Activated CD4-positive, alpha-beta T cell treated with anti-CD3 and anti-CD28 coated beads, Interleukin-2, amount 50 U/mL, for 24 hours (primary cell): ENCODE measurements around the gene HIVEP1.

Experiments
- DNase-seq, 2 donors: peaks; one replicate each; pipeline ENCODE4 v3.0.0-alpha.2; 2020; ENCODE audit warnings: low read depth in 1 of 2, low spot score in 1 of 2

Gene HIVEP1

GRCh38 chr6:12115001-12115400, 102.9 kb downstream of the HIVEP1 start:
- DNase-seq: no peak

DNA sequence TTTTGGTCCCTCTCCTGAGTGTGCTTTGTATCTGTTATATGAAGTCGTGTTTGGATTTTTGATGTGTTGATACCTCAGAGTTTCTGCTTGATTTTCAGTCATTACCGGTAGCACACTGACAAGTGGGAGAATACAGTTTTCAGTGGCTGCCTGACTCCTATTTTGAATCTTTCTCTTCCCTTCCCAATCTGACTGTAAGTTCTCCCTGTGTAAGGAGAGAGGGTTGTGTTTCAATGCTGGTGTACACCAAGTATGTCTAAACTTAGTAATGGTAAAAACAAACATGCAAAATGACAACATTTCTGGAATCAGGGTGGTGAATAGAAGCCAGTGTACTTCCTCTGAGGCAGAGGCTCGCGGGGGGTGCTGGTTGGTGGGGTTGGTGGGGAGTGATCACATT, 103.4 kb downstream of the HIVEP1 start:
- DNase-seq: no peak

DNA sequence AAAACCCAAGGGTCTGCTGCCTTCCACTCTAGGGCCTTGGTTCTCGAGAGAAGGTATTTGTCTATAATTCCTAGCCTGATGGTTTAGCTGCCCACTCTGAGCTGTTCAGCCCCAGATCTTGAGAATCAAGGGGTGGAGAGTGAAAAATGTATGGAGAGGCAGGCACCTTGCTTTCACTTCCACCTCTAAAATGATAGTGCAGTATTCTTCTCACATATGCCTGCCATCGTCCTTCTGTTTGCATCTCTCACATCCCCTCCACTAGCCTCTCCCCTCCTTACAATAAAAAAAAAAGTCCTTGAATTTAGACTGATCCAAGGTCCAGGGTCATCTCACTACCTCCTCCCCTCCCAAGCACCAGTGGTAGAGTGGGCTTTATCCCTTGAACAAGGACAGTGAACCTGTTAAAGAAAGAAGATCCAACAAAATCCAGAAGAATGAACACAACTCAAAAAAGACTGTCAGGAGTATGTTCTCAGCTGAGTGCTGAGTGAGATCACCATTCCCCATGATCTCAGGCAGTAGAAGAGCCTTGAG, 104.2 kb downstream of the HIVEP1 start:
- no peak for DNase-seq

- DNase-seq: no peak
These were observed 104.9 kb downstream of the HIVEP1 start for GRCh38 chr6:12116978-12117377.

GRCh38 chr6:12118607-12119006, 106.5 kb downstream of the HIVEP1 start:
- DNase-seq: no peak

- peak in 1 of 2 donors; percentile 44 for DNase-seq
These were observed 107.0 kb downstream of the HIVEP1 start for GRCh38 chr6:12119085-12119588.

DNA sequence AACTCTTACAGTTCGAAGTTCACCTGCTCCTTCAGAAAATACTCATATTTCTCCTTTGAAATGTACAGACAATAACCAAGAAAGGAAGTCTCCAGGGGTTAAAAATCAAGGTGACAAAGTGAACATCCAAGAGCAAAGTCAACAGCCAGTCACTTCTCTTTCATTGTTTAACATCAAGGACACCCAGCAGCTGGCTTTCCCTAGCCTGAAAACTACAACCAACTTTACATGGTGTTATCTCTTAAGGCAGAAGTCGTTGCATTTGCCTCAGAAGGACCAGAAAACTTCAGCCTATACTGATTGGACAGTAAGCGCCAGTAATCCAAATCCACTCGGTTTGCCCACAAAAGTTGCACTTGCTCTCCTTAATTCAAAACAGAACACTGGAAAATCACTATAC, 113.3 kb downstream of the HIVEP1 start:
- no peak for DNase-seq

GRCh38 chr6:12126051-12126450, 113.9 kb downstream of the HIVEP1 start:
- no peak for DNase-seq

DNA sequence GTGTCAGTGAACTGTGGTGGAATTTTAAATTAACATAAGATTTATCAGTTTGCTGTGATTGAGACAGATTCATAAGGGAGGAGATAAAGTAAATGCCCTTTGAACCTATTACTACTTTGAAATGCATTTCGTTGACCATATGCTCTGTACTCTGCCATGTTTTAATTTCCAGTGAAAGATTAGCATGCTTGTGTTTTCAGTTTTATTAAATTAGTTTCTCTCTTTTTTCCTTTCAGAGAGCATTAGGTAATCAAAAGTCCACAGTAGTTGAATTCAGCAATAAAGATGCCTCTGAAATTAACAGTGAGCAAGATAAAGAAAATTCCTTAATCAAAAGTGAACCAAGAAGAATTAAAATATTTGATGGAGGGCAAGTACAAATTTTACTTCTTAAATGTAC, 117.4 kb downstream of the HIVEP1 start:
- DNase-seq: no peak

- no peak for DNase-seq
These were observed 120.5 kb downstream of the HIVEP1 start for GRCh38 chr6:12132351-12133222.

GRCh38 chr6:12134581-12134980, 122.5 kb downstream of the HIVEP1 start:
- no peak for DNase-seq

DNA sequence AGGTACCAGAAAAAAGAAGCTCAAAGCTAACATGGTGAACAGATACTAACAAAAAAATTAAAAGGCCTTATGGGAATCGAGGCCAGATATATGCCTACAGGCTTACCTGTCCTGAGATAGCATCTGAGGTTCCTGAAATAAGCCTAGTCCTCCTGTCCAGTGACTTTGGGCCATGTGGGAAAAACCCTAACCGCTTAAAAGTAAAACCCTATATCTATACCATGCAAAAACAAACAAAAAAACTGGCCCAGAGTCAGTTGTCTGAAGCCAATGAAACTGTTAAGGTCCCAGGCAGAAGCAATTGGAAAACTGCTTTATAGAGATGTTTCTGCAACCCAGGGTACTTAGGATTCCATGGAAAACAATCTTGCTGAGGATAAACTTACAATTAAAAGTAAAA, 122.9 kb downstream of the HIVEP1 start:
- DNase-seq: no peak

DNA sequence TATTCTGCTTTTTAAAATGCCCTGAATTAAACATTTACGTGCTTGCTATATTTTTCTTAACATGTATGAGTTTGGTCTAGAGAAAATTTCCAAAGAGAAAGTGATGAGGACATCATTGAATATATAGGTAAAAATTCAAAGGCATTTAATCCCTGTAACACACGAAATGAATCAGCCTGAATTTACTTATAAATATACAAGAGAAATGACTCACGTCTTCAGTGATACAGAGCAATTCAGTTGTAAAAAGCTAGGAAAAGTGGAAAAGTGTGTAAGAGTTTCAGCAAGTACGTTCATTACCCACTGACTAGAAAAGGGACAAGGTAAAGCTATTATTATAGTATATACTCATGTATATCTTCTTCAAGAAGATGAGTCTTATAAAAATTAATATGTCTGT, 124.8 kb downstream of the HIVEP1 start:
- DNase-seq: no peak

DNA sequence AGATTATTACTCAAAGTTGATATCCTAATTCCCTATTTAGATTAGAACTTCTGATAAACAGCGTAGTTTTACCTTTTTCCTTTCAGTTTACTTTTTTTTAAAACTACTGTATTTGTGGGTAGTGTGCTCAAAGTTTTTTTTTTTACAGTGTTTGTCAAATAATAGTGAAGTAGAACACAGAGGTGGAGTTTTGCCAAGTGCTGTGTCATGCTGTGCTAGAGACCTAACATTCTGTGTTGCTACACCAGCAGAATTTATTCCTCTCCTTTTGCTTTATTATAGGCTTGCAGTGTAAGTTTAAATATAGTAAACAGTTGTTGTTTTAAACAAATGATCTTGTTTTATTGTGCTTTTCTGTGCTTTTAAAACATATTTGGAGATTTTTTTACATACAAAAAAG, 125.4 kb downstream of the HIVEP1 start:
- no peak for DNase-seq

- peak in 1 of 2 donors; percentile 11 for DNase-seq
These were observed 126.3 kb downstream of the HIVEP1 start for GRCh38 chr6:12138381-12138780.

DNA sequence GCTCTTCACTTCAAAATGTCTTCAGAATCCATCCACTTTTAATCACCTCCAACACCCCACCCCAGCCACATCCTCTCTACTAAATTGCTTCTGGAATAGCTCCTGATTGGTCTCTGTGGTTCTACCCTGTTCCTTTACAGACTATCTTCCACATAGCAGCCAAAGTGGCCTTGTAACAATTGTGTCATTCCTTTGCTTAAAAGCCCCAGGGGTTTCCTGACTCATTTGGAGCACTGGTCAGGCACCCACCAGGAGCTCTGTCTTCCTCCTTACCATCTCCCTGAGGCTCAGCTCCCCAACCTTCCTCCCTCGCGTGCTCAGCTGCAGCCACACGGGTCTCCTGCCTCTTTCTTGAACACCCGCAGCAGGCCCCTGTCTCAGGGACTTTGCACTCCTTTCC, 126.8 kb downstream of the HIVEP1 start:
- DNase-seq: no peak

- DNase-seq: no peak
These were observed 135.6 kb downstream of the HIVEP1 start for GRCh38 chr6:12147557-12148316.

- DNase-seq: no peak
These were observed 136.2 kb downstream of the HIVEP1 start for GRCh38 chr6:12148317-12148801.

DNA sequence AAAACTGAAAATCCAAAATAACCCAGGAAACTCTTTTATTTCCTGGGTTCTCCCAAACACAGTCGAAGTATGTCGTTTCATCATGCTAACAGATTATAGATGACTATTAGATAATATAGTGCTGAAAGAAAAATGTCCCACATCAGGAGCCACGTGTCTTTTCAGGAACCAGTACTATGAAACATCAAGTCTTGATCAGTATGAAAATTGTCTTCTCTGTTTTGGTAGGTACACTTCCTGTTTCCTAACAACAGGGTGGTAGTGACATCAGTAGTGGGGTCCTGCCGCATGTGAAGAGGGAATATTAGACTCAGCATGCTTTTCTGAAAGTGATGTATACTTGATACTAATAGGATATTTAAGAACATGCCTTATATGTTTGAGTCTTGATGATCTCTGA, 136.7 kb downstream of the HIVEP1 start:
- DNase-seq: no peak

DNA sequence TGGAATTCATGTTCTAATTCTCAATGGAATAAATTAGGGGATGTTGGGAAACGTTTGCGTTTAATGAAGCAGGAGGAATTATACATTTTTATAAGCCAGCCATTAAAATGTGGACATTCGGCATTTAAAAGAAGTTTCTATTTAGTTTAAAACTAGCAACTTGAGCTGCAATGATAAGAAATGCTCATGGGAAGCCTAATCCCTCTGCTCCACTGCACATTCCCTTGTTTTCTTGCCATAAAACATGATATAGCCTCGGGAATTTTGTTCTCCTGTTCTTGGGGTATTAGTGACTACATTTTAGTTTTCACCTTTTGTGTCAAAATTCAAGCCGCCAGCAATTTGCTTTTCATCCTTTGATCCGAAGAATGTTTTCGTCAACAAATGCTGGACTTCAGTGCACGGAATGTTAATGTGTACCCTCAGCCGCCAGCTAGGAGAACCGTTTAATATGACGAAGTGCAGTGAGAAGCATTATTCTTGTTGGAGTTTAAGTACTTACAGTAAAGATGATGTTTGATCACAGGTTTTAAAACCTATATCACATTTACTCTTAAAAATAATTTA, 137.9 kb downstream of the HIVEP1 start:
- DNase-seq: no peak

DNA sequence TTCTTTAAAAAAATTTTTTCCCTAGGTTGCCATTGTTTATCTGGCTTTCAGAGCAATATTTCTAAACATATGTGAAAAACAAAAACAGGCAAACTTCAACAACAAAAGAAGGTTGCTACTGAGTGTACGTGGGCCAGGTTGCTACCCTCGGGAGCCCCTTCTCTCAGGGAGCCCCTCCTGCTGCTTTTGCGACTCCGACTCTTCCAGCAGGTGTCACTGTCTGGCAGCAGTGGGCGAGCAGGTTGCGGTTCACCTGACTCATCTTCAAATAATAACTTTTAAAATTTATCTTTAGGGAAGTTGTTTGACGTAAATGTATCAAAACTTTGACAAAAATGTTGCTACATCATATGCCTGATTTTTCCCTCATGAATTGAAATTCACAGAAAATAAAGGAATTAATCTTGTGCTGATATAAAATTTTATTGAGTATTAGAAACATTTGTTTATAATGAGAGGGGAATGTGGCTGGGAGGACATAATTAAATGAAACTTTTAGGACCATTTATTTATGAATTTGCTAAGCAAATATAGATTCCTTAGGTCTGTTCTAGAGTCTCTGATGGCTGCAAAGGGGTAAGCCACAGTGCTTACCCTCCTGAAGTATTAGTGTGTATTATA, 138.8 kb downstream of the HIVEP1 start:
- peak in 1 of 2 donors; percentile 10 for DNase-seq
